H7 (cell line): ENCODE measurements around the gene ANKEF1. TPM values are rescaled to one million over a fixed set of nuclear protein-coding genes. Genes with fewer than 3 reads are reported as not detected.

ENCODE experiments used
- DNase-seq: peaks from one replicate; pipeline ENCODE4 v3.0.0; 2012
- H3K27me3 ChIP-seq: 2 replicates; pipeline ENCODE4 v1.6.0; 2011; ENCODE audit warnings: mild to moderate bottlenecking, low read length; ENCODE audit not compliant: control insufficient read depth, insufficient read depth
- H3K36me3 ChIP-seq: replicated peaks from 2 replicates; pipeline ENCODE4 v1.5.1; 2011; ENCODE audit warnings: low read length; ENCODE audit not compliant: control insufficient read depth, insufficient read depth
- H3K4me3 ChIP-seq: 2 replicates; pipeline ENCODE4 v1.5.1; 2011; ENCODE audit warnings: low read depth, mild to moderate bottlenecking, control low read depth, low read length, moderate library complexity; ENCODE audit not compliant: insufficient read depth
- total RNA-seq: library from RNA; depleted of rRNA; stranded (reverse); fragments of >200 nt; shearing (Covaris generic); gene quantifications from 2 replicates; pipeline ENCODE4 v1.2.3, GENCODE V29; 2014; rRNA removed

ANKEF1 gene
- total RNA-seq, 1 experiment from 2014 or later: 4.9 TPM

DNA sequence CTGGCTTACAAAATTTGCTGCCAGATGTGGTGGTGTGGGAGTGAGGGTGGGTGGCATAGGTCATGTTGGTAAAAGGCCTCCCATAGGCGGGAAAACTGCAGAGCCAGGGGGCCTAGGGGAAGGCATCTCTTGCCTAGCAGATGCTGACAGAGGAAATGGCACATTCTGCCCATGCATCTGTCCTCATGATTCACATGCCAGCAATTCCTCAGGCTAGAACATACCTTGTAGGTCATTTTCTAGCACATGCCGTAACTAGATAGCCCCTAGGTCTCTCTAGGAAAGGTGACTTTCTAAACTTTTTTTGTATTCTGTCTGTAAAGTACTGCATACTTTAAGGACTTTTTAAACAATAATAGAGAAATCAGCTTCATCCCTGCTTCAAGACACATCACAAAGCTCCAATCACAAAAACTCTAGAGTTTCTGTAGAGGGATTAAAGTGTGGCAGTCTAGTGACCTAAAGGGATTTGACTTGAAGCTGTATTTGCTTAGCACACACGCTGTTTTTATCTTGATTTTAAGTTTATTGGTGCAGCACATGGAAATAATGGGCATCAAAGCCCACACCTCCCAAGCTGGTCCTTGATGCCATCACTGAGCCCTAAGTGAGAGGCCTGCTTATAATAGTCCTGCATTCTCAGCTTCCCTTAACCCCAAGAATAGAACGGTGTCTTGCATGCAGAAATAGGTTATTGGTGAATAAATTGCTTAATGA is 55.2 kb downstream of the ANKEF1 start:
- H3K36me3 ChIP-seq: no peaks in the 10 kb centered on the region
- no peak overlapping the region for H3K4me3 ChIP-seq
- no peak for DNase-seq
- no peaks in the 10 kb centered on the region for H3K27me3 ChIP-seq

DNA sequence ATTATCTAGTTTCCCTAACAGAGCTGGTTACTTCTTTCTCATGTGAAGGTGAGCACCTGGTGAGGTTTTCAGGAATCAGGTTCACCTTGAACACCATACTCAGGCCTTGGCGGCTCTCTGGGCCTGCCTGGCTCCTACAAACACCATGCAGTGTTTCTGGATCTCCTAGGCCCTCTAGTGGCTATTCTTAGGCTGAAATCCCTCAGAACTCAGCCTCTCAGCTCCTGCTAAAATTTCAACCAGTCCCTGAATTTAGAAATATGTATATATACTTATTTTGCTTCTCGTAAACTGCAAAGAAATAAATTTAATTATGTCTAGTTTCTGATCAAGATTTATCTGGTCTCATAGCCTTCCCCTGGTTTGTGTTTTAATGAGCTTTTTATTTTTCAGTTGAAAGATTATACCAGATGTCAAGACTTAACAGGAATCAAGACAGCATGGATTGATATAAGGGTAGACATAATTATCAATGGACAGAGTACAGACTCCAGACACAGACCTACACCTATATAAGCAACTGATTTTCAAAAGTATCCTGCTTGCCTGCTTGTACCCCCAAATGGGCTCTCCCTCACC is 55.9 kb downstream of the ANKEF1 start:
- DNase-seq: peak; percentile 7
- Histone ChIP-seq H3K27me3 (no peaks in the 10 kb centered on the region), H3K4me3 (no peak overlapping the region), H3K36me3 (no peaks in the 10 kb centered on the region)

DNA sequence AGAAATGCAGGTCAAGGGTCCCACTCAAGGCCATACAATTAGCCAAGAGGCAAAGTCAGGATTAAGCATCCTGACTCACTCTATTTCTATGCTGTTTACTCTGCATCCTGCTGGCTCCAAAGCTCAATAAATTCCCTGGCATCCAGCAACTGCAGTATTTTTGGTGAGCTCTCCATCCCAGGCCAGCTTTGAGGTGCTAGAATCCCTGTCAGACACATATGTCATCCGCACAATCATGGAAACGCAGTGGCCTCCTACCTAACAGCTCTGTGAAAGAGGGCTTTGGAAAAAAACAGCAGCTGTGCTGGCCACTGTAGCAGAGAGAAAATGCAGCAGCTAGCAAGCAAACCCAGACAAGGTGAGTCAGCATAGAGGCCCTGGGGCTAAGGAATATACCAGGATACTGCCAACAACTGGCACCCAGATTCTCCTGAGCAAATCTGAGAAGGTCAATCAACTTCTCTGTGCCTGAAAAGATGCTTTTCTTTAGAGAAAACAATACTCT is 58.4 kb downstream of the ANKEF1 start:
- H3K27me3 ChIP-seq: no peaks in the 10 kb centered on the region
- no peak overlapping the region for H3K4me3 ChIP-seq
- H3K36me3 ChIP-seq: no peaks in the 10 kb centered on the region
- DNase-seq: no peak

DNA sequence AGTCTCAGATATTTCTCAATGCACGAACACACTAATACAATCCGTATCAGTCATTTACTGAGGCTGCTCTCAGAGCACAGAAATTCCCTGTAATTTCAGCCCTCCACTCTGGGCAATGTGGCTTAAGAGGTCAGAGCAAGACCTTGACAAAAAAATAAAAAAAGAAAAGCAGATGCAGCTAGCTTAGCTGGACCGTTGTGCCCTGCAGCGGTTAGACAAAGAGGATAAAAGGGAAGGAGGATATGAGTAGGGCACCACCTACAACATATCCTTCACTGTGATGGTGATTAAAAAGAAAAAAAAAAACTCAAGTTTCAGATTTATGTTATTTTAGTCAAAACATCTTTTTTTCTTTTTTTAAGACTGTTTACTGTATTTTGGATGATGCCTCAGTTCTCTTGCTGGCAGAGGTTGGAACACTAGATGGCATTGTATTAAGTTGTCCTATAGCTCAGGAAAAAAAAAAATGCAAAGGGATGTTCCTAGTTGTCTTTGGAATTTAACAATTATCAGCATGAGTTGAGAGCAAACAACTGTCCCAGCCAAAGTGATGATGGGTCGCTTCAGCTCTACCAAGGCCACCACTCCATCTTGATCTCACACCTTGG is 59.9 kb downstream of the ANKEF1 start:
- no peaks in the 10 kb centered on the region for H3K27me3 ChIP-seq
- no peak for DNase-seq
- no peaks in the 10 kb centered on the region for H3K36me3 ChIP-seq
- H3K4me3 ChIP-seq: no peak overlapping the region

DNA sequence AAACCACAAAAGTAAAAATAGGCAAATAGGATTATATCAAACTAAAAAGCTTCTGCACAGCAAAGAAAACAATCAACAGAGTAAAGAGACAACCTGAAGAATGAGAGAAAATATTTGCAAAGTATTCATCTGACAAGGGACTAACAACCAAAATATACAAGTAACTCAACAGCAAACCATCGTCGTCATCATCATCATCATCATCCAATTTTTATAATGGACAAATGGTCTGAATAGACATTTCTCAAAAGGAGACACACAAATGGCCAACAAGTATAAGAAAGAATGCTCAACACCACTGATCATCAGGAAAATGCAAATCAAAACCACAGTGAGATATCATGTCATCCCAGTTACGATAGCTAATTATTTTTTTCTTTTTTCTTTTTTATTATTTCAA is 62.0 kb downstream of the ANKEF1 start:
- no peak for DNase-seq
- H3K27me3 ChIP-seq: no peaks in the 10 kb centered on the region
- no peaks in the 10 kb centered on the region for H3K36me3 ChIP-seq
- no peak overlapping the region for H3K4me3 ChIP-seq

DNA sequence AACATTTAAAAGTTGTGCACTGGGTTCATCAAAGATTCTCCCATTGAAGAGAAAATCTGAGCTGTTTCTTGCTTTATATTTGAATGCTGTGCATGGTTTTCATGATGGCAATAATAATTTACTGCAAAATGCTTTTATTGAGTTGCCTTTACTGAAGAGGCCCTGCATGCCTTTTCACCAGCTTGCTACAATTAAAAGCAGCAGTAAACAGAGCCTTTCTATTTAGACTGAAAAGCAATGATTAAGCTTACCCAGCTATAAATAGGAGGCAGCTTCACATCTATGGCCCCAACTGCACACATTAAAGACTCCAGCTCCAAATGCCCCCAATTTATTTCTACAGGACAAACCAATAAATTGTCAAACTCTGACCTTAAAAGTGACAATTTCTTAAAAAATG is 70.3 kb downstream of the ANKEF1 start:
- no peak for DNase-seq
- Histone ChIP-seq H3K27me3 (no peaks in the 10 kb centered on the region), H3K4me3 (no peak overlapping the region), H3K36me3 (no peaks in the 10 kb centered on the region)

Other genes starting within 250 kb of the ANKEF1 start
- 0.03 and 0.22 TPM in 2 replicates for gene PAK5, start 195.9 kb upstream of the ANKEF1 start, total RNA-seq
- gene SNAP25, start 183.8 kb downstream of the ANKEF1 start, total RNA-seq: 0.62 and 0.70 TPM in 2 replicates